Measurements from ENCODE around the gene TMIGD1. TPM values are rescaled to one million over a fixed set of nuclear protein-coding genes. Genes with fewer than 3 reads are reported as not detected.

TMIGD1 gene
- total and polyA plus RNA-seq, 2 donors (not counting 1 experiment from before 2014, with no cell fraction given), result not detected

DNA sequence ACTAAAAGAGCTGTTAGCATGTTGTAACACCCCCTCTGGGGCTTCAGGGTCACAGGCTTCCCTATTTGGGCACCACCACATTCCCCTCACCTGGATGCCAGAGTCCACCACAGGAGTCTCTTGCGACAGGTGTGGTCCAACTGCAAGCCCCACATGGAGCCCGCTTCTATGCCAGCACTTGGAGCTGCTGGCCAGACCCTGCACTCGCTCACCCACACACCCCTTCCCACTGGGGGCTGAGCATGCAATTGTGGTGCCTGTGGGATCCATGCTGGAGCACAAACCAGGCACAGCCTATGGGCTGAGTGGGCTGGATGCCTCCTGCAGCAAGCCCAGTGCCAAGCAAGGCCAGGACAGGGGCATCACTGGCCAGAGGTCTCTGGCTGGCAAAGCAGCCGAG lies 36.1 kb downstream of the TMIGD1 start:
- no peak overlapping the region for H2AFZ ChIP-seq (ENCODE audit: low read length)
- H3K4me1 ChIP-seq (ENCODE audit: control insufficient read depth, extremely low read depth, insufficient read depth, low read length), result no peaks in the 10 kb centered on the region
- no peaks in the 10 kb centered on the region for H3K79me2 ChIP-seq (ENCODE audit: control insufficient read depth, insufficient read depth, low read length)
- H4K20me1 ChIP-seq (ENCODE audit: control insufficient read depth, extremely low read depth, insufficient read depth, low read length), result no peaks in the 10 kb centered on the region
- no peak overlapping the region for H3K27ac ChIP-seq (ENCODE audit: insufficient read depth, low read length)
- H3K9ac ChIP-seq (ENCODE audit: insufficient read depth, low read length), result no peak overlapping the region
- H3K9me3 ChIP-seq (ENCODE audit: control insufficient read depth, insufficient read depth, low read depth, low read length), result no peaks in the 10 kb centered on the region
- TF ChIP-seq, protein P1, sequence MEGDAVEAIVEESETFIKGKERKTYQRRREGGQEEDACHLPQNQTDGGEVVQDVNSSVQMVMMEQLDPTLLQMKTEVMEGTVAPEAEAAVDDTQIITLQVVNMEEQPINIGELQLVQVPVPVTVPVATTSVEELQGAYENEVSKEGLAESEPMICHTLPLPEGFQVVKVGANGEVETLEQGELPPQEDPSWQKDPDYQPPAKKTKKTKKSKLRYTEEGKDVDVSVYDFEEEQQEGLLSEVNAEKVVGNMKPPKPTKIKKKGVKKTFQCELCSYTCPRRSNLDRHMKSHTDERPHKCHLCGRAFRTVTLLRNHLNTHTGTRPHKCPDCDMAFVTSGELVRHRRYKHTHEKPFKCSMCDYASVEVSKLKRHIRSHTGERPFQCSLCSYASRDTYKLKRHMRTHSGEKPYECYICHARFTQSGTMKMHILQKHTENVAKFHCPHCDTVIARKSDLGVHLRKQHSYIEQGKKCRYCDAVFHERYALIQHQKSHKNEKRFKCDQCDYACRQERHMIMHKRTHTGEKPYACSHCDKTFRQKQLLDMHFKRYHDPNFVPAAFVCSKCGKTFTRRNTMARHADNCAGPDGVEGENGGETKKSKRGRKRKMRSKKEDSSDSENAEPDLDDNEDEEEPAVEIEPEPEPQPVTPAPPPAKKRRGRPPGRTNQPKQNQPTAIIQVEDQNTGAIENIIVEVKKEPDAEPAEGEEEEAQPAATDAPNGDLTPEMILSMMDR (conservative IDR thresholded peaks at IDR 0.05 in 1 of 2, IDR thresholded peaks at IDR 0.05 in 1 of 2; ENCODE audit: low read depth in 1 of 2, low read length in 2 of 2), result no peak
- no peak for TF ChIP-seq EZH2 (IDR thresholded peaks at IDR 0.05; ENCODE audit: low read length, missing control alignments)
- no peak for DNase-seq (ENCODE audit: low read depth in 2 of 2)
- H3K4me2 ChIP-seq (ENCODE audit: extremely low read depth, insufficient read depth, low read length), result no peak overlapping the region
- H3K4me3 ChIP-seq (replicated peaks in 1 of 4; ENCODE audit: control extremely low read depth in 1 of 4, insufficient read depth in 1 of 4, low read depth in 3 of 4, low read length in 4 of 4), result no peak overlapping the region
- no peaks in the 10 kb centered on the region for H3K27me3 ChIP-seq (ENCODE audit: control insufficient read depth, insufficient read depth, low read length)
- no peaks in the 10 kb centered on the region for H3K36me3 ChIP-seq (ENCODE audit: control insufficient read depth, insufficient read depth, low read length)

DNA sequence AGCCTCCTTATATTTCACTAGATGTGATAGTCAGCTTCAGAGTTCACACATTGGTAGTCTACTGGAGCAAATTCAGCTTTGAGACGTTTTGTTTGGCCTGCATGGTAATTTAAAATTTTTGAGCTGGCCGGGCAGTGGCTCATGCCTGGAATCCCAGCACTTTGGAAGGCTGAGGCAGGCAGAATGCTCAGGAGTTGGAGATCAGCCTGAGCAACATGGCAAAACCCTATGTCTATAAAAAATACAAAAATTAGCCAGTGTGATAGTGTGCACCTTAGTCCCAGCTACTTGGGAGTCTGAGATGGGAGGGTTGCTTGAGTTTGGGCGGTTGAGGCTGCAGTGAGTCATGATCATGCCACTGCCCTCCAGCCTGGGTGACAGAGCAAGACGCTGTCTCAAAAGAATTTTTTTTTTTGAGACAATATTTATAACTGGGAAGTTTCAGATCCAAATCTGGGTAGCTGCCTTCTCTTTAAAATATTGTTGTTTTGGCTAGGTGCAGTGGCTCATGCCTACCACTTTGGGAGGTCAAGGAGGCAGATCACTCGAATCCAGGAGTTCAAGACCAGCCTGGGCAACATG lies 37.3 kb downstream of the TMIGD1 start:
- H2AFZ ChIP-seq (ENCODE audit: low read length), result no peak overlapping the region
- TF ChIP-seq, protein P1 (conservative IDR thresholded peaks at IDR 0.05 in 1 of 2, IDR thresholded peaks at IDR 0.05 in 1 of 2; ENCODE audit: low read depth in 1 of 2, low read length in 2 of 2), result no peak
- TF ChIP-seq EZH2 (IDR thresholded peaks at IDR 0.05; ENCODE audit: low read length, missing control alignments), result no peak

DNA sequence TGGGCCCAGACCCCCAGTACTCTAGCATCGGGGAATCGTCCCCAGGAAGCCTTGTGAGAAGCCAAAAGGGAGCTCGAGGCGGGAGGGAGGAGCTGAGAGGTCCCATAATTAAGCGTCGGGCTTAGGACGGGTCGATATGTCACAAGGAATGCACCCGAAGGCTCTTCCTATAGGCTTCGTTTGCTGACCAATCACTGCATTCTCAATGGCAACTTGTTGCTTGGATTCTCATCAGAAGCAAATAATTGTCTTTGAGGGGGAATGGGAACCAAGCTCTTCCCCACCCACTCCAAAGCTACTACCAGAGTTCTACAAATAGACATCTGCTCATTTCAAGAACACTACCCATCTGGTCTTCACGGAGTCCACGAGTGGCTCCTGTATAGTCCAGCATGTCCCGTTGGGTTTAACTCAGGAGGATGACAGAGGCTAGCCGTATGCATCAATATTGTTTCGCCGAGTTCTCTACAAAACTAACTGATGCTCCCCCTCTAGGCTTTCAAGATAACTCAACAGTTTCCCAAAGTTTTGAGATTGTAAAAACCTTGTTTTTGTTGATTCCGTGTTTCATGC lies 41.5 kb downstream of the TMIGD1 start:
- Histone ChIP-seq H3K4me2 (ENCODE audit: extremely low read depth, insufficient read depth, low read length) (peak overlapping the region; percentile 84), H3K27me3 (ENCODE audit: control insufficient read depth, insufficient read depth, low read length) (no peaks in the 10 kb centered on the region), H4K20me1 (ENCODE audit: control insufficient read depth, extremely low read depth, insufficient read depth, low read length) (no peaks in the 10 kb centered on the region), H3K9me3 (ENCODE audit: control insufficient read depth, insufficient read depth, low read depth, low read length) (no peaks in the 10 kb centered on the region), H2AFZ (ENCODE audit: low read length) (peak overlapping the region; percentile 95), H3K9ac (ENCODE audit: insufficient read depth, low read length) (peak overlapping the region; percentile 73), H3K27ac (ENCODE audit: insufficient read depth, low read length) (peak overlapping the region; percentile 75), H3K79me2 (ENCODE audit: control insufficient read depth, insufficient read depth, low read length) (peaks cover 14% of the 10 kb centered on the region), H3K4me1 (ENCODE audit: control insufficient read depth, extremely low read depth, insufficient read depth, low read length) (no peaks in the 10 kb centered on the region), H3K36me3 (ENCODE audit: control insufficient read depth, insufficient read depth, low read length) (no peaks in the 10 kb centered on the region), H3K4me3 (replicated peaks in 1 of 4; ENCODE audit: control extremely low read depth in 1 of 4, insufficient read depth in 1 of 4, low read depth in 3 of 4, low read length in 4 of 4) (peak overlapping the region; percentile 43 to 85 (median 69))
- TF ChIP-seq EZH2 (IDR thresholded peaks at IDR 0.05; ENCODE audit: low read length, missing control alignments), result no peak
- DNase-seq (ENCODE audit: low read depth in 2 of 2), result peak; percentile 59 to 60

More for the DNA sequence above, 37.3 kb downstream of the TMIGD1 start:
- H3K9me3 ChIP-seq (ENCODE audit: control insufficient read depth, insufficient read depth, low read depth, low read length), result no peaks in the 10 kb centered on the region
- no peaks in the 10 kb centered on the region for H3K27me3 ChIP-seq (ENCODE audit: control insufficient read depth, insufficient read depth, low read length)
- H3K79me2 ChIP-seq (ENCODE audit: control insufficient read depth, insufficient read depth, low read length), result no peaks in the 10 kb centered on the region
- H3K4me3 ChIP-seq (replicated peaks in 1 of 4; ENCODE audit: control extremely low read depth in 1 of 4, insufficient read depth in 1 of 4, low read depth in 3 of 4, low read length in 4 of 4), result no peak overlapping the region
- H3K4me1 ChIP-seq (ENCODE audit: control insufficient read depth, extremely low read depth, insufficient read depth, low read length), result no peaks in the 10 kb centered on the region
- no peak overlapping the region for H3K9ac ChIP-seq (ENCODE audit: insufficient read depth, low read length)
- H4K20me1 ChIP-seq (ENCODE audit: control insufficient read depth, extremely low read depth, insufficient read depth, low read length), result no peaks in the 10 kb centered on the region
- H3K36me3 ChIP-seq (ENCODE audit: control insufficient read depth, insufficient read depth, low read length), result no peaks in the 10 kb centered on the region
- no peak overlapping the region for H3K27ac ChIP-seq (ENCODE audit: insufficient read depth, low read length)
- no peak overlapping the region for H3K4me2 ChIP-seq (ENCODE audit: extremely low read depth, insufficient read depth, low read length)
- DNase-seq (ENCODE audit: low read depth in 2 of 2), result no peak
